Neural progenitor cell (in vitro differentiated cells): ENCODE measurements around the gene SPTBN1. TPM values are rescaled to one million over a fixed set of nuclear protein-coding genes. Genes with fewer than 3 reads are reported as not detected.

Experiments used
- DNase-seq: peaks from one replicate; pipeline ENCODE4 v3.0.0-alpha.2; 2016; ENCODE audit warnings: low spot score
- H2AFZ ChIP-seq: fragments of 200-600 bp; sonication (generic); replicated peaks from 2 replicates; pipeline ENCODE4 v1.6.1; 2016; ENCODE audit warnings: antibody characterized with exemption
- H3F3A ChIP-seq: fragments of 200-600 bp; sonication (generic); 2 replicates; pipeline ENCODE4 v1.6.1; 2016; ENCODE audit warnings: antibody characterized with exemption, low read depth
- H3K27ac ChIP-seq: fragments of 200-600 bp; sonication (generic); 2 replicates; pipeline ENCODE4 v1.5.1; 2016; ENCODE audit warnings: mild to moderate bottlenecking
- H3K27me3 ChIP-seq: fragments of 200-600 bp; sonication (generic); 2 replicates; pipeline ENCODE4 v1.6.1; 2016; ENCODE audit warnings: mild to moderate bottlenecking, moderate library complexity
- H3K36me3 ChIP-seq: fragments of 200-600 bp; sonication (generic); 2 replicates; pipeline ENCODE4 v1.5.1; 2016
- H3K4me1 ChIP-seq: fragments of 200-600 bp; sonication (generic); 2 replicates; pipeline ENCODE4 v1.6.1; 2016; ENCODE audit warnings: mixed run types
- H3K4me2 ChIP-seq: fragments of 200-600 bp; sonication (generic); 2 replicates; pipeline ENCODE4 v1.6.1; 2016
- H3K4me3 ChIP-seq: fragments of 200-600 bp; sonication (generic); 2 replicates; pipeline ENCODE4 v1.5.1; 2016
- H3K79me2 ChIP-seq: fragments of 200-600 bp; sonication (generic); 2 replicates; pipeline ENCODE4 v1.6.1; 2016; ENCODE audit warnings: low read depth
- H3K9ac ChIP-seq: fragments of 200-600 bp; sonication (generic); 2 replicates; pipeline ENCODE4 v1.6.1; 2016
- H3K9me3 ChIP-seq: fragments of 200-600 bp; sonication (generic); 2 replicates; pipeline ENCODE4 v1.5.1; 2016; ENCODE audit warnings: low read depth
- H4K20me1 ChIP-seq: fragments of 200-600 bp; sonication (generic); 2 replicates; pipeline ENCODE4 v1.6.1; 2016; ENCODE audit warnings: low read depth
- H3K27ac Mint-ChIP-seq: 3 replicates; pipeline ENCODE4 v1.8.0; 2021; ENCODE audit warnings: mixed read lengths
- H3K27me3 Mint-ChIP-seq: 2 replicates; pipeline ENCODE4 v1.8.0; 2022; ENCODE audit warnings: low read depth, mild to moderate bottlenecking, inconsistent platforms, moderate library complexity, mixed read lengths; ENCODE audit not compliant: insufficient read depth
- H3K36me3 Mint-ChIP-seq: 3 replicates; pipeline ENCODE4 v1.8.0; 2021; ENCODE audit warnings: mixed read lengths
- H3K4me1 Mint-ChIP-seq: 3 replicates; pipeline ENCODE4 v1.8.0; 2021; ENCODE audit warnings: mixed read lengths
- H3K4me3 Mint-ChIP-seq: 3 replicates; pipeline ENCODE4 v1.8.0; 2021; ENCODE audit warnings: mild to moderate bottlenecking, moderate library complexity, mixed read lengths
- H3K9me3 Mint-ChIP-seq: 3 replicates; pipeline ENCODE4 v1.8.0; 2020; ENCODE audit warnings: mixed read lengths
- EZH2 ChIP-seq: fragments of 200-600 bp; sonication (generic); IDR thresholded peaks from 2 replicates; pipeline ENCODE4 v1.6.1; 2017; ENCODE audit warnings: antibody characterized with exemption, mild to moderate bottlenecking, moderate library complexity
- EZH2phosphoT487 ChIP-seq: fragments of 200-600 bp; sonication (generic); IDR thresholded peaks from 2 replicates; pipeline ENCODE4 v1.6.1; 2017; ENCODE audit warnings: antibody characterized with exemption
- total RNA-seq: library from RNA; depleted of rRNA; stranded (reverse); fragments of >200 nt; gene quantifications from 2 replicates; pipeline ENCODE4 v1.2.3, GENCODE V29; 2015; ENCODE audit warnings: low replicate concordance
- TF ChIP-seq, protein P1 (sequence below): fragments of 200-600 bp; sonication (generic); IDR thresholded peaks from 2 replicates; pipeline ENCODE4 v1.5.1; 2017; ENCODE audit warnings: antibody characterized with exemption, mild to moderate bottlenecking

The SPTBN1 gene
- total RNA-seq, 1 donor from 2014 or later, result 94.2 TPM

GRCh38 chr2:54588244-54588899 lies 132.2 kb downstream of the SPTBN1 start:
- H3K27ac Mint-ChIP-seq, result no peak overlapping the region
- H4K20me1 ChIP-seq, result peaks cover 46% of the 10 kb centered on the region
- H3K79me2 ChIP-seq, result peaks cover 89% of the 10 kb centered on the region
- H3K4me1 Mint-ChIP-seq, result peaks cover 15% of the 10 kb centered on the region
- no peaks in the 10 kb centered on the region for H3K36me3 ChIP-seq
- no peak overlapping the region for H3K4me2 ChIP-seq
- peaks cover 2% of the 10 kb centered on the region for H3K36me3 Mint-ChIP-seq
- H3K27ac ChIP-seq, result no peak overlapping the region
- no peak overlapping the region for H3K4me3 ChIP-seq
- H3F3A ChIP-seq, result no peaks in the 10 kb centered on the region
- no peaks in the 10 kb centered on the region for H3K9me3 Mint-ChIP-seq
- H3K27me3 ChIP-seq, result no peaks in the 10 kb centered on the region
- TF ChIP-seq, protein P1, sequence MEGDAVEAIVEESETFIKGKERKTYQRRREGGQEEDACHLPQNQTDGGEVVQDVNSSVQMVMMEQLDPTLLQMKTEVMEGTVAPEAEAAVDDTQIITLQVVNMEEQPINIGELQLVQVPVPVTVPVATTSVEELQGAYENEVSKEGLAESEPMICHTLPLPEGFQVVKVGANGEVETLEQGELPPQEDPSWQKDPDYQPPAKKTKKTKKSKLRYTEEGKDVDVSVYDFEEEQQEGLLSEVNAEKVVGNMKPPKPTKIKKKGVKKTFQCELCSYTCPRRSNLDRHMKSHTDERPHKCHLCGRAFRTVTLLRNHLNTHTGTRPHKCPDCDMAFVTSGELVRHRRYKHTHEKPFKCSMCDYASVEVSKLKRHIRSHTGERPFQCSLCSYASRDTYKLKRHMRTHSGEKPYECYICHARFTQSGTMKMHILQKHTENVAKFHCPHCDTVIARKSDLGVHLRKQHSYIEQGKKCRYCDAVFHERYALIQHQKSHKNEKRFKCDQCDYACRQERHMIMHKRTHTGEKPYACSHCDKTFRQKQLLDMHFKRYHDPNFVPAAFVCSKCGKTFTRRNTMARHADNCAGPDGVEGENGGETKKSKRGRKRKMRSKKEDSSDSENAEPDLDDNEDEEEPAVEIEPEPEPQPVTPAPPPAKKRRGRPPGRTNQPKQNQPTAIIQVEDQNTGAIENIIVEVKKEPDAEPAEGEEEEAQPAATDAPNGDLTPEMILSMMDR, result no peak
- TF ChIP-seq EZH2 (no peak), EZH2phosphoT487 (no peak)
- no peak overlapping the region for H3K9ac ChIP-seq
- no peak overlapping the region for H2AFZ ChIP-seq
- no peaks in the 10 kb centered on the region for H3K4me1 ChIP-seq
- H3K9me3 ChIP-seq, result no peaks in the 10 kb centered on the region
- no peak overlapping the region for H3K4me3 Mint-ChIP-seq
- DNase-seq, result no peak
- H3K27me3 Mint-ChIP-seq, result no peaks in the 10 kb centered on the region

DNA sequence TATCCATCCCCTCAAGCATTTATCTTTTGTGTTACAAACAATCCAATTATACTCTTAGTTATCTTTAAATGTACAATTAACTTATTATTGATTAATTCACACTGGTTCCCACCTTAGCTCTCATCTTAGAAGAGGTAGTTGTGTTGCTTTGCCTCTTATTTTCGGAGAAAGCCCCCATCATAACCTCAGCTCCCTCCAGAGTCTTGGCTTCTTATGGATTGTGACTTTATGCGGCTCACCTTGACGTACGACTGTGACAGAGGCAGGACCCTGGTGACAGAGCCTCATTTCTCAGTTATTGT lies 132.9 kb downstream of the SPTBN1 start:
- H3K27ac Mint-ChIP-seq, result no peak overlapping the region
- Histone ChIP-seq H3K79me2 (peaks cover 87% of the 10 kb centered on the region), H4K20me1 (peaks cover 42% of the 10 kb centered on the region), H3K4me3 (no peak overlapping the region), H3K27ac (no peak overlapping the region), H3K9me3 (no peaks in the 10 kb centered on the region), H3K4me1 (no peaks in the 10 kb centered on the region), H3K27me3 (no peaks in the 10 kb centered on the region), H3F3A (no peaks in the 10 kb centered on the region), H3K4me2 (no peak overlapping the region), H3K9ac (no peak overlapping the region), H3K36me3 (no peaks in the 10 kb centered on the region), H2AFZ (no peak overlapping the region)
- peaks cover 4% of the 10 kb centered on the region for H3K36me3 Mint-ChIP-seq
- no peak overlapping the region for H3K4me3 Mint-ChIP-seq
- peaks cover 15% of the 10 kb centered on the region for H3K4me1 Mint-ChIP-seq
- no peak for DNase-seq
- no peaks in the 10 kb centered on the region for H3K27me3 Mint-ChIP-seq
- H3K9me3 Mint-ChIP-seq, result no peaks in the 10 kb centered on the region
- TF ChIP-seq EZH2 (no peak), EZH2phosphoT487 (no peak)
- TF ChIP-seq, protein P1, result no peak

DNA sequence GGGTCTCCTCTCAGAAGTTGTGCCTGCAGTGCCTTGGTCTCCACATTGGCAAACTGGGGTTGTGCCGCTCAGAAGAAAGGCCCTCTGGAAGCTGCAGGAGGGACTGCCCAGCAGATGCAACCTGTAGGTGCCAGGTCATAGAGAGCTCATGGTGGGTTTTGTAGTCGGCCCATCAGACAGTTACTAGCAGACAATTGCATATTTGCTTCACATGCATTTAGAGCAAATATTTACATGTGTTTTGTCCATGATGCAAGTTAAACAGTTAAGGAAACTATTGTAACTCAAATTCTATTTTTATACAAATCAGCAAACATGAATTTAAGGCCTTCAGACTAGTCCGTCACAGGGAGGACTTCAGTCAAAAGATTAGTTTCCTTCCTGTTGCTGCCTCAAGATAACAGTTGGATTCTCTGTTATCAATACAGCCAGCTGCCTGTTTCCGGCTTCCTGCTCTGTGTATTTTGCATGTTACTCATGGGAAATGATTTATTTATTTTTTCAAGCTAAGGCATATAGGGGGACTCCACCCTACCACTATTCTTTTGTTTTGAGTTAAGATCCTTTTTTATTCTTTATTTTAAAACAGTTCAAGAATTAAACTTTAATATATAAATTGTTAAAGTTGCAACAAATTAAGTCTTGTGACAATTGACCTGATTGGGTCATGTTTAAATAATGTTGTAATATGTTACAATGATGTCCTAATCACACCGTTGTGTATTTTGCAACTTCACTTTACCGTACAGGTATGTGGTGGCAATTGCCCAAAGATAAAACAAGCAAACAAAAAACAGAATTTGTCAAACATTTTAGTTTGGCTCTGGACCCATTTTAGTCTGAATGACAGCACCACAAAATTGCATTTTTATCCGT lies 133.5 kb downstream of the SPTBN1 start:
- Histone ChIP-seq H4K20me1 (peaks cover 36% of the 10 kb centered on the region), H3K9me3 (no peaks in the 10 kb centered on the region), H3K27ac (no peak overlapping the region), H3K36me3 (no peaks in the 10 kb centered on the region), H2AFZ (no peak overlapping the region), H3F3A (no peaks in the 10 kb centered on the region), H3K4me2 (no peak overlapping the region), H3K79me2 (peaks cover 87% of the 10 kb centered on the region), H3K4me3 (no peak overlapping the region), H3K9ac (no peak overlapping the region), H3K4me1 (no peaks in the 10 kb centered on the region), H3K27me3 (no peaks in the 10 kb centered on the region)
- Mint-ChIP-seq H3K27me3 (no peaks in the 10 kb centered on the region), H3K9me3 (no peaks in the 10 kb centered on the region), H3K36me3 (peaks cover 6% of the 10 kb centered on the region), H3K4me1 (peaks cover 15% of the 10 kb centered on the region), H3K4me3 (no peak overlapping the region), H3K27ac (no peak overlapping the region)
- DNase-seq, result no peak
- TF ChIP-seq EZH2phosphoT487 (no peak), EZH2 (no peak)
- TF ChIP-seq, protein P1, result no peak
